GM12878 (cell line): ENCODE data around the gene ROBO1. TPM values are rescaled to one million over a fixed set of nuclear protein-coding genes. Genes with fewer than 3 reads are reported as not detected.

Experiments
- ATAC-seq: fragments of 200-7000 bp; cut with Tn5 transposase; 3 replicates; pipeline ENCODE4 v1.9.1; 2020; ENCODE audit warnings: mild to moderate bottlenecking, moderate library complexity
- BruUV-seq: library from RNA; stranded (reverse); fragments of 400-500 nt; replicated peaks from 2 replicates; lab custom pipeline; 2021; lab: Mats Ljungman, UMichigan
- CTCF ChIA-PET: fragments of 300-600 bp; sonication (Branson Sonifier 250); formaldehyde crosslinking; extraction: SDS; loops from one replicate; lab custom pipeline; 2021; ENCODE audit warnings: inconsistent platforms; lab: Yijun Ruan, JAX
- POLR2A ChIA-PET: fragments of 350-600 bp; formaldehyde crosslinking; extraction: SDS; loops from one replicate; lab custom pipeline; 2021; ENCODE audit warnings: inconsistent platforms; lab: Charles Lee
- RAD21 ChIA-PET: fragments of 300-600 bp; sonication (Branson Sonifier 250); formaldehyde crosslinking; loops from one replicate; lab custom pipeline; 2023; ENCODE audit warnings: antibody characterized with exemption; ENCODE audit not compliant: unreplicated experiment; lab: Charles Lee
- SMC1A ChIA-PET: fragments of 300-600 bp; sonication (Branson Sonifier 250); formaldehyde crosslinking; loops from one replicate; lab custom pipeline; 2023; ENCODE audit not compliant: unreplicated experiment, uncharacterized antibody; lab: Charles Lee
- DNase-seq: peaks from one replicate; pipeline ENCODE4 v3.0.0-alpha.2; 2011; ENCODE audit warnings: low read depth, low spot score
- FAIRE-seq: peaks from 3 replicates; lab custom pipeline; 2011; peaks lifted over from hg19 to GRCh38; lab: Jason Lieb, UNC
- H2AFZ ChIP-seq: 2 replicates; pipeline ENCODE4 v1.6.0; 2011; ENCODE audit warnings: low read depth, low read length, control low read depth; ENCODE audit not compliant: control insufficient read depth
- H3K27ac ChIP-seq: 2 replicates; pipeline ENCODE4 v1.5.1; 2011; ENCODE audit warnings: control low read depth; ENCODE audit not compliant: control insufficient read depth, insufficient read depth
- H3K27me3 ChIP-seq, 2 experiments: replicated peaks in 1 of 2; 2 replicates each; pipeline versions ENCODE4 v1.6.0 to v1.6.1; 2011; ENCODE audit warnings: low read length in 1 of 2; ENCODE audit not compliant: control insufficient read depth in 2 of 2, insufficient read depth in 2 of 2
- H3K36me3 ChIP-seq, 2 experiments: 2 replicates each; pipeline ENCODE4 v1.5.1; 2011; ENCODE audit warnings: low read length in 1 of 2; ENCODE audit not compliant: control insufficient read depth in 2 of 2, insufficient read depth in 2 of 2
- H3K4me1 ChIP-seq: 2 replicates; pipeline ENCODE4 v1.6.1; 2011; ENCODE audit warnings: mild to moderate bottlenecking, low read length, moderate library complexity, mixed read lengths; ENCODE audit not compliant: control insufficient read depth, insufficient read depth
- H3K4me2 ChIP-seq: 2 replicates; pipeline ENCODE4 v1.6.0; 2011; ENCODE audit warnings: control low read depth; ENCODE audit not compliant: control insufficient read depth, insufficient read depth
- H3K4me3 ChIP-seq: fragments of 200-600 bp; sonication (generic); 2 replicates; pipeline ENCODE4 v1.5.1; 2016
- H3K79me2 ChIP-seq: 2 replicates; pipeline ENCODE4 v1.6.0; 2011; ENCODE audit warnings: low read length; ENCODE audit not compliant: control insufficient read depth, insufficient read depth
- H3K9ac ChIP-seq: 2 replicates; pipeline ENCODE4 v1.8.0; 2011; ENCODE audit warnings: low read length, control low read depth, mixed read lengths; ENCODE audit not compliant: control insufficient read depth, insufficient read depth
- H3K9me3 ChIP-seq: replicated peaks from 3 replicates; pipeline ENCODE4 v1.5.1; 2011; ENCODE audit warnings: mild to moderate bottlenecking, low read length; ENCODE audit not compliant: control insufficient read depth, insufficient read depth
- H4K20me1 ChIP-seq: 2 replicates; pipeline ENCODE4 v1.6.0; 2011; ENCODE audit not compliant: control insufficient read depth, insufficient read depth
- BMI1 ChIP-seq: fragments of 450-650 bp; IDR thresholded peaks from 2 replicates; pipeline ENCODE4 v1.6.1; 2016; ENCODE audit warnings: mild to moderate bottlenecking, moderate library complexity, borderline replicate concordance
- CEBPB ChIP-seq, 2 experiments: fragments of 150-350 bp in 1 of 2; IDR thresholded peaks; 2 replicates each; pipeline ENCODE4 v1.6.1; 2012 to 2014; ENCODE audit warnings: low read depth in 2 of 2, low read length in 2 of 2, borderline replicate concordance in 1 of 2, inconsistent platforms in 1 of 2
- CHD4 ChIP-seq: fragments of 200-600 bp; sonication (generic); IDR thresholded peaks from 2 replicates; pipeline ENCODE4 v1.6.1; 2016; ENCODE audit warnings: mild to moderate bottlenecking
- DPF2 ChIP-seq: fragments of 450-650 bp; IDR thresholded peaks from 2 replicates; pipeline ENCODE4 v1.6.1; 2017; ENCODE audit warnings: mild to moderate bottlenecking
- EGR1 ChIP-seq, 2 experiments: IDR thresholded peaks; 1 replicate in 1 of 2; 2 replicates in 1 of 2; pipeline ENCODE4 v1.6.1; 2011 to 2012; ENCODE audit warnings: low read depth in 2 of 2, low read length in 2 of 2, borderline replicate concordance in 1 of 2, mild to moderate bottlenecking in 1 of 2, moderate library complexity in 1 of 2
- ESRRA ChIP-seq: IDR thresholded peaks from 2 replicates; pipeline ENCODE4 v1.6.1; 2012; ENCODE audit warnings: mild to moderate bottlenecking, low read length, improper control_type of control experiment
- NFYB ChIP-seq: IDR thresholded peaks from 2 replicates; pipeline ENCODE4 v1.6.1; 2011; ENCODE audit warnings: low read depth, mild to moderate bottlenecking, low read length, improper control_type of control experiment, moderate library complexity; ENCODE audit not compliant: insufficient read depth
- NR2C2 ChIP-seq: IDR thresholded peaks from 2 replicates; pipeline ENCODE4 v1.6.1; 2011; ENCODE audit warnings: borderline replicate concordance, low read depth; ENCODE audit not compliant: control insufficient read depth, insufficient read length
- NRF1 ChIP-seq: conservative IDR thresholded peaks from 2 replicates; pipeline ENCODE4 v1.6.1; 2011; ENCODE audit warnings: mild to moderate bottlenecking, low read depth, low read length, improper control_type of control experiment
- PAX5 ChIP-seq: IDR thresholded peaks from 2 replicates; pipeline ENCODE4 v1.6.1; 2011; ENCODE audit warnings: low read depth, low read length, borderline replicate concordance
- POLR2AphosphoS2 ChIP-seq: IDR thresholded peaks from 2 replicates; pipeline ENCODE4 v1.6.1; 2011; ENCODE audit warnings: low read depth, mild to moderate bottlenecking, low read length, improper control_type of control experiment, moderate library complexity
- POU2F2 ChIP-seq: IDR thresholded peaks from 3 replicates; pipeline ENCODE4 v1.6.1; 2011; ENCODE audit warnings: low read depth, mild to moderate bottlenecking, low read length, borderline replicate concordance
- RAD51 ChIP-seq: fragments of 450-650 bp; IDR thresholded peaks from 2 replicates; pipeline ENCODE4 v1.6.1; 2016; ENCODE audit warnings: moderate library complexity, mild to moderate bottlenecking, inconsistent platforms
- RUNX3 ChIP-seq: IDR thresholded peaks from 2 replicates; pipeline ENCODE4 v1.6.1; 2012; ENCODE audit warnings: low read length, inconsistent platforms
- SIX5 ChIP-seq: IDR thresholded peaks from 2 replicates; pipeline ENCODE4 v1.6.1; 2011; ENCODE audit warnings: mild to moderate bottlenecking, low read depth, low read length, moderate library complexity; ENCODE audit not compliant: severe bottlenecking
- SREBF1 ChIP-seq: IDR thresholded peaks from 2 replicates; pipeline ENCODE4 v1.6.1; 2012; ENCODE audit warnings: mild to moderate bottlenecking, low read length
- STAT1 ChIP-seq: fragments of 450-650 bp; conservative IDR thresholded peaks from 2 replicates; pipeline ENCODE4 v1.6.1; 2014; ENCODE audit warnings: antibody characterized with exemption, mild to moderate bottlenecking
- TARDBP ChIP-seq: IDR thresholded peaks from 2 replicates; pipeline ENCODE4 v1.6.1; 2016; ENCODE audit warnings: borderline replicate concordance
- whole genome bisulfite sequencing: methylation state at CpG from one replicate; pipeline ENCODE4 v1.1.6; 2016; ENCODE audit warnings: low lambda C conversion rate; ENCODE audit not compliant: insufficient replicate concordance, insufficient coverage; ENCODE audit errors: missing lambda C conversion rate; 5-methylcytosine and 5-hydroxymethylcytosine counted together
- in situ Hi-C: fragments of 300-500 bp; cut with MboI; formaldehyde crosslinking; loops from 9 replicates; pipeline ENCODE4 v1.14.3; 2018; ENCODE audit warnings: mixed read lengths
- intact Hi-C: fragments of 100-400 bp; cut with micrococcal nuclease; formaldehyde crosslinking; loops from one replicate; pipeline ENCODE4 v1.14.2; 2022; ENCODE audit not compliant: unreplicated experiment
- polyA plus RNA-seq, 11 experiments: library from polyadenylated mRNA; depleted of rRNA in 4 of 11; unstranded in 6 of 11; stranded (reverse) in 5 of 11; fragments of >200 nt; fragmentation: Nextera tagmentation in 4 of 11; fragmentation: Illumina TruSeq in 1 of 11; extraction: Ambion mirVana in 4 of 11; extraction: Trizol in 1 of 11; gene quantifications; 1 replicate in 1 of 11; 2 replicates in 10 of 11; pipeline versions ENCODE4 v1.2.1 to v1.2.3, GENCODE V29; 2011 to 2016; ENCODE audit warnings: inconsistent platforms in 2 of 11, missing spikeins in 2 of 11, low read depth in 1 of 11
- total RNA-seq, 4 experiments: library from RNA; depleted of rRNA in 3 of 4; stranded (reverse); fragments of >200 nt in 3 of 4; fragmentation: Illumina TruSeq in 1 of 4; extraction: Trizol in 1 of 4; gene quantifications; 2 replicates each; pipeline versions ENCODE4 v1.2.1 to v1.2.3, GENCODE V29; 2013 to 2021
- TF ChIP-seq, protein P1 (sequence below): fragments of 450-650 bp; IDR thresholded peaks from 2 replicates; pipeline ENCODE4 v1.6.1; 2017; ENCODE audit warnings: mild to moderate bottlenecking, low read depth, inconsistent platforms; ENCODE audit not compliant: poor library complexity, severe bottlenecking

The ROBO1 gene
- total and polyA plus RNA-seq, 10 of the 15 experiments (the other 5 are each of a cell fraction or from before 2014, with no cell fraction given) = 0.29 to 46.5 (median 1.2) TPM

DNA sequence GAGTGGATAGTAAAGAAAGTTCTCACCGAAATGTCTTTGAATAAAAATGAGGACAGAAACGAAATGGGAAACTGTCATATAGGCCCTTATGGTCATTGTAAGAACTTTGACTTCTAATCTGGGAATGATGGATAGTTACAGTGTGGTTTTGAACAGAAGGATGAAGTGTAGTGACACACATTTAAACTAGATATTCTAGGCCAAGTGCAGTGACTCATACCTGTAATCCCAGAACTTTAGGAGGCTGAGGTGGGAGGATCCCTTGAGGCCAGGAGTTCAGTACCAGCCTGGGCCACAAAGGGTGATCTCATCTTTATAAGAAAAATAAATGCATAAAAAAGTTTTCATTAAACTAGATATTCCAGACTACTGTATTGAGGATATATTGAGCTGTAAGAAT, 452.8 kb downstream of the ROBO1 start:
- no peaks in the 10 kb centered on the region for H4K20me1 ChIP-seq
- WGBS = 0% methylated on average over 2 of the region's 2 CpGs

DNA sequence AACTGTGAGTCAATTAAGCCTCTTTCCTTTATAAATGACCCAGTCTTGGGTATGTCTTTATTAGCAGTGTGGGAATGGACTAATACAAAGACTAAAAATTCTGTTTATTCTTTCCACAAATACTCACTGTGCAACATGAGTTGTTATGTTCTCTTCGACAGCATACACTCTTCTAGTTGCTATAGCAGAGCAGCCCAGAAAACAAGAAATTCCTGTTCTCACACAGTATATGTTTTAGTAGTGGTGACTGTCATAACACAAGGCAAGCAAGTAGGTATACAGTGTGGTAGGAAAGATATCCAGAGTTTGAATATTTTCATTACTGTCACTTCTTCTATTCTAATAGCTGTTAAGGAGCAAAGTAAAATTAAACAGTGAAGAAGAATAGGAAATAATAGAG, 453.3 kb downstream of the ROBO1 start:
- Histone ChIP-seq H3K4me3 (no peak overlapping the region), H3K4me1 (no peaks in the 10 kb centered on the region), H3K27me3 (no peaks in the 10 kb centered on the region), H3K79me2 (no peaks in the 10 kb centered on the region), H3K9me3 (no peaks in the 10 kb centered on the region), H3K27ac (no peak overlapping the region), H3K36me3 (no peaks in the 10 kb centered on the region), H3K9ac (no peak overlapping the region), H4K20me1 (no peaks in the 10 kb centered on the region), H3K4me2 (no peak overlapping the region), H2AFZ (no peak overlapping the region)
- in situ Hi-C loops = no loop called here
- DNase-seq = no peak
- WGBS = 0% methylated on average over 1 of the region's 1 CpG
- TF ChIP-seq DPF2 (no peak), CEBPB (IDR thresholded peaks at IDR 0.05; ENCODE audit: borderline replicate concordance in 1 of 2, low read depth in 2 of 2, low read length in 2 of 2) (no peak), NFYB (no peak), SREBF1 (no peak)
- TF ChIP-seq, protein P1, sequence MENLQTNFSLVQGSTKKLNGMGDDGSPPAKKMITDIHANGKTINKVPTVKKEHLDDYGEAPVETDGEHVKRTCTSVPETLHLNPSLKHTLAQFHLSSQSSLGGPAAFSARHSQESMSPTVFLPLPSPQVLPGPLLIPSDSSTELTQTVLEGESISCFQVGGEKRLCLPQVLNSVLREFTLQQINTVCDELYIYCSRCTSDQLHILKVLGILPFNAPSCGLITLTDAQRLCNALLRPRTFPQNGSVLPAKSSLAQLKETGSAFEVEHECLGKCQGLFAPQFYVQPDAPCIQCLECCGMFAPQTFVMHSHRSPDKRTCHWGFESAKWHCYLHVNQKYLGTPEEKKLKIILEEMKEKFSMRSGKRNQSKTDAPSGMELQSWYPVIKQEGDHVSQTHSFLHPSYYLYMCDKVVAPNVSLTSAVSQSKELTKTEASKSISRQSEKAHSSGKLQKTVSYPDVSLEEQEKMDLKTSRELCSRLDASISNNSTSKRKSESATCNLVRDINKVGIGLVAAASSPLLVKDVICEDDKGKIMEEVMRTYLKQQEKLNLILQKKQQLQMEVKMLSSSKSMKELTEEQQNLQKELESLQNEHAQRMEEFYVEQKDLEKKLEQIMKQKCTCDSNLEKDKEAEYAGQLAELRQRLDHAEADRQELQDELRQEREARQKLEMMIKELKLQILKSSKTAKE = no peak
- intact Hi-C loops = no loop called here
- no TSS peak for BruUV-seq
- SMC1A ChIA-PET = no interaction called here
- CTCF ChIA-PET = no interaction called here
- ATAC-seq = no peak
- POLR2A ChIA-PET = no interaction called here
- FAIRE-seq = no peak
- RAD21 ChIA-PET = no interaction called here

More for the DNA sequence above, 452.8 kb downstream of the ROBO1 start:
- no peaks in the 10 kb centered on the region for H3K9me3 ChIP-seq
- ATAC-seq = no peak
- no peak overlapping the region for H3K4me3 ChIP-seq
- CTCF ChIA-PET = no interaction called here
- TF ChIP-seq CHD4 = no peak
- no peak for TF ChIP-seq SIX5
- TF ChIP-seq RAD51 = no peak
- TF ChIP-seq NRF1 = no peak
- no peak for TF ChIP-seq POU2F2
- no peak for TF ChIP-seq ESRRA
- TF ChIP-seq RUNX3 = no peak
- TF ChIP-seq STAT1 = no peak
- no peak for TF ChIP-seq NR2C2
- TF ChIP-seq BMI1 = no peak
- no peak for TF ChIP-seq EGR1 (IDR thresholded peaks at IDR 0.05; ENCODE audit: borderline replicate concordance in 1 of 2, low read depth in 2 of 2, low read length in 2 of 2)
- no peak for TF ChIP-seq TARDBP
- TF ChIP-seq POLR2AphosphoS2 = no peak
- TF ChIP-seq PAX5 = no peak
- TF ChIP-seq, all 136 proteins: peak for 0
- in situ Hi-C loops = no loop called here
- SMC1A ChIA-PET = no interaction called here
- RAD21 ChIA-PET = no interaction called here
- no peaks in the 10 kb centered on the region for H3K36me3 ChIP-seq
- no peaks in the 10 kb centered on the region for H3K27me3 ChIP-seq
- H3K4me2 ChIP-seq = no peak overlapping the region
- no peak overlapping the region for H3K27ac ChIP-seq
- POLR2A ChIA-PET = no interaction called here
- no TSS peak for BruUV-seq
- intact Hi-C loops = no loop called here
- H3K9ac ChIP-seq = no peak overlapping the region
- H3K79me2 ChIP-seq = no peaks in the 10 kb centered on the region
- no peaks in the 10 kb centered on the region for H3K4me1 ChIP-seq
- FAIRE-seq (no peak), DNase-seq (no peak)
- H2AFZ ChIP-seq = no peak overlapping the region
